Measurements from ENCODE around the gene MROH2B.

DNA sequence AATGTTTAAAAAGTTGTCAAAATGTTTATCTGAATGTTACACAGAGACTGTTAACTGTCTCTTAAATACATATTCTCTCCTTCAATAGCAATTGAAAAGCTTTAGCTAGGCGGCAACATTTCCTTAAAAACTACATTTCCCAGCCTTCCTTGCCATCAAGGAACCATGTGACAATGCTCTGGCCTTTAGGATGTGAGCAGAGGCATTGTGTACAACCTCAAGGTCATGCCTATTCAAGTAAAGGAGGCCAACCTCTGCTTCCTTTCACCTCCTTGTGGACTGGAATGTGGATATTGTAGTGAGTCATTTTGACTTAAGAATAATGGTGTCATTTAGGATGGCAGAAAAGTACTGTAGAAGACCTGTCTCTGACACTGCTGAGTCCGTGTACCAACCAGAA, 23.7 kb upstream of the MROH2B start:
- TF ChIP-seq, protein P1, sequence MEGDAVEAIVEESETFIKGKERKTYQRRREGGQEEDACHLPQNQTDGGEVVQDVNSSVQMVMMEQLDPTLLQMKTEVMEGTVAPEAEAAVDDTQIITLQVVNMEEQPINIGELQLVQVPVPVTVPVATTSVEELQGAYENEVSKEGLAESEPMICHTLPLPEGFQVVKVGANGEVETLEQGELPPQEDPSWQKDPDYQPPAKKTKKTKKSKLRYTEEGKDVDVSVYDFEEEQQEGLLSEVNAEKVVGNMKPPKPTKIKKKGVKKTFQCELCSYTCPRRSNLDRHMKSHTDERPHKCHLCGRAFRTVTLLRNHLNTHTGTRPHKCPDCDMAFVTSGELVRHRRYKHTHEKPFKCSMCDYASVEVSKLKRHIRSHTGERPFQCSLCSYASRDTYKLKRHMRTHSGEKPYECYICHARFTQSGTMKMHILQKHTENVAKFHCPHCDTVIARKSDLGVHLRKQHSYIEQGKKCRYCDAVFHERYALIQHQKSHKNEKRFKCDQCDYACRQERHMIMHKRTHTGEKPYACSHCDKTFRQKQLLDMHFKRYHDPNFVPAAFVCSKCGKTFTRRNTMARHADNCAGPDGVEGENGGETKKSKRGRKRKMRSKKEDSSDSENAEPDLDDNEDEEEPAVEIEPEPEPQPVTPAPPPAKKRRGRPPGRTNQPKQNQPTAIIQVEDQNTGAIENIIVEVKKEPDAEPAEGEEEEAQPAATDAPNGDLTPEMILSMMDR (IDR thresholded peaks at IDR 0.05; ENCODE audit: extremely low read depth in 1 of 2, insufficient read depth in 1 of 2, low read depth in 1 of 2, low read length in 2 of 2), result no peak
- TF ChIP-seq MYC (IDR thresholded peaks at IDR 0.05; ENCODE audit: low read depth, low read length) (no peak), POLR2A (IDR thresholded peaks at IDR 0.05; ENCODE audit: low read depth, low read length) (no peak), EZH2 (IDR thresholded peaks at IDR 0.05; ENCODE audit: borderline replicate concordance, low read depth, low read length, severe bottlenecking) (no peak)
- TF ChIP-seq, protein P2, sequence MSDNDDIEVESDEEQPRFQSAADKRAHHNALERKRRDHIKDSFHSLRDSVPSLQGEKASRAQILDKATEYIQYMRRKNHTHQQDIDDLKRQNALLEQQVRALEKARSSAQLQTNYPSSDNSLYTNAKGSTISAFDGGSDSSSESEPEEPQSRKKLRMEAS (IDR thresholded peaks at IDR 0.05; ENCODE audit: insufficient read depth, insufficient read length), result no peak
